T-helper 2 cell treated with Interferon-gamma antibody and Interleukin-4, amounts not matched to agents 100 ng/mL and 5 ng/mL, for 36 hours (primary cell): ENCODE data around the gene DAZAP1. TPM values are rescaled to one million over a fixed set of nuclear protein-coding genes. Genes with fewer than 3 reads are reported as not detected.

Experiments
- intact Hi-C: fragments of 100-400 bp; cut with micrococcal nuclease; formaldehyde crosslinking; loops from one replicate; pipeline ENCODE4 v1.15.1; 2023
- total RNA-seq: library from RNA; stranded (reverse); gene quantifications from 2 replicates; pipeline ENCODE4 v1.2.3, GENCODE V29; 2022

Gene DAZAP1
- total RNA-seq, 1 donor from 2014 or later, result 250 TPM

DNA sequence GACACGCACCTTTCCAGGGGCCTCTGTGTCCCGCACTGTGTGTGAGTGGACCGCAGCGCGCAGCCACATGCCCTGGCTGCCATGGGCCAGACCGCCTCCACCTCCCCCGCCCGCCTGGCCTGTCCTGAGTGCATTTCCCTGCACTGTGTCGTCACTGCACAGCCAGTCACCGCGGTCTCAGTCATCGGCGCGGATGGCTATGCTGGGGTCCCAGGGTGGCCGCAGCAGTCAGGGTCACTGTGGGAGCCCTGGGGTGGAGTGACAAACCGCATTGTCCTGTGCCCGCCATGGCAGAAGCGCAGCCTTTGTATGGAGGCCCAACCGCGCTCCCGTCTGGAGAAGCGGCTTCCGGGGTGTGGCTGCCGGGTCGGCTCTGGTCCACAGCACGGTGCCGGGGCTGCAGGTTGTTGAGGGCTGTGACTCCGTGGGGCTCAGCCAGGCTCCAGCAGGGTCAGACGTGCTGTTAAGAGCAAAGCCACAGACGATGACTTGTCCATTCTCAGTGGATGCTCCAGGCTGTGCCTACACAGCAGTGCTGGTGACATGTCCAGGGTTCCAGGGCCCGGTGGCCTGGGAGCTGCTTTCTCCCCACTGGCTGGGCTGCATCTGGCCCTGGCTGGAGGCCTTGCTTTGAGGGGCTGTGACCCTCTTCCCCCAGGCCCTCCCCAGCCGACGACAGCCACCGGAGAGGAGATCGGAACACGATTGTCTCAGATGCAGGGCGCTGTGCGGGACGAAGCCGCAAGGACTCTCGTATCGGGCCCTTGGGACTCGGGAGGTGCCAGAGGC, 30.0 kb upstream of the DAZAP1 start:
- intact Hi-C loops, result no loop called here

DNA sequence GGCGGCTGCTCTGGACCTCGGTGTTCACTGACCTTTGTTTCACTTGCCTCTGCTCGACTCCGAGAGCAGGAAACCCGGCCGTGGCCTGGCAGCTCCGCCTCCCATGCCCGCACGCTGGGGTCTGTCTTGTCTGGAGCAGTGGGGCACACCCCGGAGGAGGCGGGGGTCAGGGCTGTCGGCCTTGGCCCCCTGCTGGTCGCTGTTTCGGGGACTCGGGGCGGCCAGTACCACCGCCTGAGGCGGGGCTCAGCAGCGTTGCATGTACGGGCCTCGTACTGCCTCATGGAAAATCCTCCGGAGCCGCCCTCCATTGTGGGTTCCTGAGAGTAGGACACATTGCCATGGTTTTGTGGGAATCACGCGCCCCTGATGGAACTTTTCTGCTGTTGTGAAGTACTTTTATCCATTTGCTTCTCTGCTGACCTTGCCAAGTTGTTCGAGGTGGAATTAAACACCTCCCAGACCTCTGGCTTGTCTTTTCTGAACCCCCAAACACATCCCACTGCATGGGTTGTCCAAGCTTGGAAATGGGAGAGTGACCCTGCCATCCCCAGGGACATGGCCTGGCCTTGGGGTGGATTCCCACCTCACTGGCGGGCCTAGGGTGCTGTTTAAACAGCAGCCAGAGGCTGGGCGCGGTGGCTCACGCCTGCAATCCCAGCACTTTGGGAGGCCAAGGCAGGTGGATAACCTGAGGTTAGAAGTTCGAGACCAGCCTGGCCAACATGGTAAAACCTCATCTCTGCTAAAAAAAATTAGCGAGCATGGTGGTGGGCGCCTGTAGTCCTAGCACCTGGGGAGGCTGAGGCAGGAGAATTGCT, 29.2 kb upstream of the DAZAP1 start:
- intact Hi-C loops, result no loop called here

DNA sequence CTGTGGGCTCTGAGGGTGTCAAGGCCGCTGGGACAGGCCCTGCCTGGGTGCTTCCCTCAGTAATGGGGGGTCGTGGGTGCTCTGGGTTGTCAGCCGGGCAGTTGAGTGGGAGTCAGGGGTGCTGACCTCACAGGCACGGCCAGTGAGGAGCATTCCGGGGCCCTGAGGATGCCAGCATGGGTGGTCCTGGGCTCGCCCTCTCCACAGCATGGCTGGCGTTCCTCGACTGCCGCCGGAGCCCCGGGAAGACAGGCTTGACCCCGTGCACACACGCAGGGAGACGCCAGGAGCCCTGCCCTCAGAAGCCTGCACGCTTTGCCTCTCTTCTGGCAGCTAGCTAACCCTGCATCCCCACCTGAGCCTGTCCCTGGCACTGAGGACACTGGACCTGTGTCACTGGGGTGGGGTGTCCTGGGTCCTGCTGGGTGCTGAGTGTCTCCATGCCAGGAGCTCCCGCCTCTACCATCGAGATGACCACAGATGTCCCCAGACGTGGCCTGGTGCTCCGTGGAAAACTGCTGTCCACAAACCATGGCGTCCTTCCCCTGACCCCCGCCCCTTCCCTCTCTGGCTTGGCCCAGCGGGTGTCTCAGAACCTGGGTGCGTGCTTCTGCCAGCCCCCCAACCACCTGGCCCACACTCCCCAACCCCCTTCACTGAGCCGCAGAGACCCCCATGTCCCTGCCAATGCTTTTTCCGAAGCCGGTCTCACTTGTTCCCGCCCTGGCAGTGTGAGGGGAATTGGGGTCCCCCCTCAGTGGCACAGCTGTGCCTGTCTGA, 28.1 kb upstream of the DAZAP1 start:
- intact Hi-C loops, result no loop called here

GRCh38 chr19:1379961-1380489, 27.4 kb upstream of the DAZAP1 start:
- intact Hi-C loops, result no loop called here

DNA sequence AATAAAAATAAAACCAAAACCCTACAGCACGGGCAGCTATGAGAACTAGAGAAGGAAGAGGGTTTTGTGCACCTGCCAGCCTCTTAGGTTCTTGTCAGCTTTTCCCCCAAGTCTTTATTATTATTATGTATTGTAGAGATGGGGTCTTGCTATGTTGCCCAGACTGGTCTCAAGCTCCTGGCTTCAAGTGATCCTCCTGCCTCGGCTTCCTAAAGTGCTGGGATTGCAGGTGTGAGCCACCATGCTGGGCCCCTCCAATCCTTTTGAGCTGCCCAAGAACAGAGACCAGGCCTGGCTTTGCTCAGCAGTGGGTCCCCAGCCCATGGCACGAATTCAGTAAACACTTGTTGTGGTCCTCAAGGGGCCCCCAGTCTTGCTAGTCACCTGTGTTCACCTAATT, 25.1 kb upstream of the DAZAP1 start:
- intact Hi-C loops, result loop anchor here (2.0 kb wide), 1 partner anchor 57 kb away; the partner anchor contains the start of gene RPS15

DNA sequence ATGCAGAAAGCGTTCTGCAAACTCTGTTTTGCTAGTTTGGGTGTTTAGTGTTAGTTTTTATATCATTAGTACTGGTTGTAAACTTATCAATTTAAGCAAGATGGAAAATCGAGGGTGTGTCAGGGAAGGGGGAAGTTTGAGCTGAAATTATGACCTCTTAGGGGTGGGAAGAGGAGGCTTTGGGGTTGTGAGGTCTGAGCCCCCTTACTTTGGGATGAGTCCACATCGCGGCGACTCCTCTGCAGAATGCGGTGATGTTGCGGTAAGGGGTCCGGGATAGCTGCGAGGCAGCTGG, 24.4 kb upstream of the DAZAP1 start:
- intact Hi-C loops, result loop anchor here (1.0 to 2.0 kb wide), 2 partner anchors 24 to 56 kb away; partner anchors contain the start of genes DAZAP1 and RPS15

DNA sequence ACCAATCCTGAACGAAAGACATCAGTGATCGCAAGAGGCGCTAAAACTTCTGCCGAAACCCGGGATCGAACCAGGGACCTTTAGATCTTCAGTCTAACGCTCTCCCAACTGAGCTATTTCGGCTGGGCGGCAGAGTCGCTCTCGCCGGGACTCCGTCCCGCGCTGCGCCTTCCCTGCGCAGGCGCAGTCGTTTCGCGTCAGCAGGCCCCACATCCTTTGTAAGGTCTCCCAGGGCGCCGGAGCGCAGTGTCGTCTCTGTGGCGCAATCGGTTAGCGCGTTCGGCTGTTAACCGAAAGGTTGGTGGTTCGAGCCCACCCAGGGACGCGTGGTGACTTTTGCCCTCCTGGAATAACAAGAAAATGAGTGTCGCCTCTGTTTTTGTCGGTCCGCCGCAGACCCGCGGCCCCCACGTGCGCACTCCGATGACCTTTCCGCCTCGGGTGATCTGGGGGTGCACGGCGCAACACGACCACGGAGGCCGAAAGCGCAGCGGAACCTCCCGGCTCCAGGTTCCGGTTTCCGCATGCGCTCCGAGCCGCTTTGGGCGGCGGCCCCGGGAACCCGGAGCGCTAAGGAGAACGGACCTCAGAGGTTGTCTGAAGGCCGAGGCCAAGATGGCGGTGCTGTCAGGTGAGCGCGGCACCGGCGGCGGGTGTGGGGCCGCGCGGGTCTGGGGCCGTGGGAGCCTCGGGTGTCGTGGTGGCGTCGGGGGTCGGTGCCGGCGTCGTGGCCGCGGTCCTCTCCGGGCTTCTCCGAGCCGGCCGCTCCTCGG, 23.9 kb upstream of the DAZAP1 start, which contains the start of gene NDUFS7:
TSS of gene NDUFS7 (plus strand) at position 596 of the 773 bp plus-strand sequence. CDS start at position 616, 20 bp downstream.
- intact Hi-C loops, result loop anchor here (1.0 to 2.0 kb wide), 2 partner anchors 24 to 55 kb away; partner anchors contain the start of genes DAZAP1 and RPS15

DNA sequence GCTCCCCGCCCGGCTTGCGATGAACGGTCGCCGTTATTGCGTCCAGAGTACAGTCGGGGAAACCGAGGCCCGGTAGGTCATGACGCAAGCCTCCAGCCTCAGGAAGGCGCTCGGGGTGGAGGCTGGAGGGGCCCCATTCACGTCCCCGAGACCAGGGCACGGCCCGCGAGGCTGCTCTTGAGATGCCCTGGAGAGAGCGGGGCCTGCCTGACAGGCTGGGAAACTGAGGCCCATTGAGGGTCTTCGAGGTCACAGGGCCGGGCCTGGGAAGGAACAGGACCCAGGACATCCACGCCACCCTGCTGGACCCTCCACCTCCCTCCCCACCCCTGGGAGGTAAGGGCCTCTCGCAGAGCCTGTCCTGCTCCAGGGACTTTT, 23.3 kb upstream of the DAZAP1 start:
- intact Hi-C loops, result no loop called here

- intact Hi-C loops, result no loop called here
Measured at GRCh38 chr19:1384478-1385110, 22.8 kb upstream of the DAZAP1 start.

GRCh38 chr19:1385816-1386215, 21.6 kb upstream of the DAZAP1 start:
- intact Hi-C loops, result no loop called here

GRCh38 chr19:1386945-1387683, 20.3 kb upstream of the DAZAP1 start:
- intact Hi-C loops, result no loop called here

DNA sequence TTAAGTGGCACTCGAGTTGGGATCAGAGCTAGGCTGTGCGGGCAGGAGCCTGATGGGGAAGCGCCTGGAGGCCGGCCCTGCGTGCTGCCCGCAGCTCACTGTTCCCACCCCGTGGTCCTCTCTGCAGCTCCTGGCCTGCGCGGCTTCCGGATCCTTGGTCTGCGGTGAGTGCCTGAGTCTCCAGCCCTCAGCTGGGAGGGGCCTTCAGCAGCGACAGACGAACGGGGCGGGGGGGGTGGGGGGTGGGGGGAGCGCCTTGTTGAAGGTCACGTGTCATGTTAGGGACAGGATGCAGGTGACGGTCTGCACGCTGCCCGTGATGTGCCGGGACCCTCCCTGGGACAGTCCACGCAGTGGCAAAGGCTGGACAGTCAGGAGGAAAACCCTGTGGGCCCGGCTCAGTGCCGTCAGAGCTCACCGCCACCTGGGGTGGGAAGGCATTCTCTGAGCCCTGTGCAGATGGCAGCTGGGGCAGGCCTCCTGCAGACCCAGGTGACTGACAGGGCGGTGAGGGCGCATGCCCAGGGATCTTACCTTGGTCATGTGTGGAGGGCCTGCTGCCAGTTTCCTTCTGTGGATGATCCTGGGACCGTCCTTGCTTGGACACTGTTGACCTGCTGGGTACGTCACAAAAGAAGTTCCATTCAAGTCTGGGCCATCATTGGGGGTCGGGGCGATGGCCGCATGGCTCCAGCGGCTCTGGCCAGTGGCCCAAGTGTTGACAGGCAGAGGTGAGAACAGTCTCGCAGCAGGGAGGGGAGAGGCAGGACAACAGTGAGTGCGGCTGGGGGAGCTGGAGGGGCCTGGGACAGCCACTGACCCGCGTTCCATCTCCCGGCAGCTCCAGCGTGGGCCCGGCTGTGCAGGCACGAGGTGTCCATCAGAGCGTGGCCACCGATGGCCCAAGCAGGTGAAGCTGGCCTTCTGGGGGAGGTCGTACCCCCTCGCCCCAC, 19.4 kb upstream of the DAZAP1 start:
- intact Hi-C loops, result no loop called here

DNA sequence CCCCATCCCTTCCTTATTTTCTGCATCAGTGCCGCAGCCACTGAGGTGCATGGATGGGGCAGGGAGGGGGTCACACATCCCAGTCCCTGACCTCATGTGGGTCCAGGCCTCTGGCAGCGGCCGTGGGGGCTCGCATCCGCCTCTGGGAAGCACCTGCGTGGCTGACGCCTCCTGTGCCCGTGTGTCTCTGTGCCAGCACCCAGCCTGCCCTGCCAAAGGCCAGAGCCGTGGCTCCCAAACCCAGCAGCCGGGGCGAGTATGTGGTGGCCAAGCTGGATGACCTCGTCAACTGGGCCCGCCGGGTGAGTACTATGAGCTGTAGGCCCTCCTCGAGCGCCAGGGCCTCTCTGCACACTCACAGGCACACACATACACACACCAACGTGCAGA, 18.8 kb upstream of the DAZAP1 start:
- intact Hi-C loops, result no loop called here

GRCh38 chr19:1389033-1389940, 18.1 kb upstream of the DAZAP1 start:
- intact Hi-C loops, result no loop called here

DNA sequence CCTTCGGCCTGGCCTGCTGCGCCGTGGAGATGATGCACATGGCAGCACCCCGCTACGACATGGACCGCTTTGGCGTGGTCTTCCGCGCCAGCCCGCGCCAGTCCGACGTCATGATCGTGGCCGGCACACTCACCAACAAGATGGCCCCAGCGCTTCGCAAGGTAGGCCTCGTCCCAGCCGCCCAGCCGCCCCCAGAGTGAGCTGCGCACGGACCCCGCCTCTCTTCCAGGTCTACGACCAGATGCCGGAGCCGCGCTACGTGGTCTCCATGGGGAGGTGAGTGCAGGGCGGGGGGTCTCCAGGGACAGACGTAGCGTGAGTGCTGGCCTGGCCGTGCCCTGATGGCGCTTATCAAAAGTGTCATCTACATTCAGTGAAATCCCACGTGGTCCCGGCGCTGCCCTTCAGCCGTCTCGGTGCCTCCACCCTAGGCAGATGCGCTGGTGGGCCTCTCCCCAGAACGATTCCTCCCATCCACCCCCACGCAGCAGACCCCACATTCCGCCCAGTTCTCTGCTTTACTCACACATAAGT, 16.4 kb upstream of the DAZAP1 start:
- intact Hi-C loops, result no loop called here

GRCh38 chr19:1392407-1392806, 15.0 kb upstream of the DAZAP1 start:
- intact Hi-C loops, result no loop called here

GRCh38 chr19:1392939-1393530, 14.4 kb upstream of the DAZAP1 start:
- intact Hi-C loops, result no loop called here
